H9 (cell line): Measurements from ENCODE around the gene DGKH. TPM values are rescaled to one million over a fixed set of nuclear protein-coding genes. Genes with fewer than 3 reads are reported as not detected.

ENCODE experiments used
- DNase-seq: peaks from one replicate; pipeline ENCODE4 v3.0.0-alpha.2; 2017
- H2AFZ ChIP-seq: one replicate; pipeline ENCODE4 v1.6.1; 2013; ENCODE audit warnings: mild to moderate bottlenecking, low read length, control low read depth, moderate library complexity
- H2AK5ac ChIP-seq: 2 replicates; pipeline ENCODE4 v1.6.1; 2013; ENCODE audit warnings: low read length, control low read depth, mixed read lengths; ENCODE audit not compliant: insufficient read length
- H2BK120ac ChIP-seq: one replicate; pipeline ENCODE4 v1.6.1; 2013; ENCODE audit warnings: low read depth, mild to moderate bottlenecking, low read length, control low read depth, inconsistent platforms; ENCODE audit not compliant: poor library complexity, severe bottlenecking
- H2BK12ac ChIP-seq: 2 replicates; pipeline ENCODE4 v1.6.1; 2013; ENCODE audit warnings: low read length, control low read depth, mixed read lengths, low read depth; ENCODE audit not compliant: insufficient read length
- H2BK15ac ChIP-seq: 2 replicates; pipeline ENCODE4 v1.6.1; 2013; ENCODE audit warnings: low read depth, low read length, control low read depth
- H2BK20ac ChIP-seq: one replicate; pipeline ENCODE4 v1.6.1; 2013; ENCODE audit warnings: low read depth, mild to moderate bottlenecking, low read length, control low read depth, inconsistent platforms; ENCODE audit not compliant: poor library complexity, severe bottlenecking
- H2BK5ac ChIP-seq: 2 replicates; pipeline ENCODE4 v1.6.1; 2013; ENCODE audit warnings: low read length, control low read depth, mixed read lengths; ENCODE audit not compliant: insufficient read length
- H3K14ac ChIP-seq: 2 replicates; pipeline ENCODE4 v1.6.1; 2013; ENCODE audit warnings: low read length, control low read depth; ENCODE audit not compliant: insufficient read depth
- H3K18ac ChIP-seq: 2 replicates; pipeline ENCODE4 v1.6.1; 2013; ENCODE audit warnings: low read depth, mild to moderate bottlenecking, mixed read lengths, low read length, control low read depth; ENCODE audit not compliant: insufficient read length
- H3K23ac ChIP-seq: 2 replicates; pipeline ENCODE4 v1.6.1; 2013; ENCODE audit warnings: low read length, control low read depth, mixed read lengths, low read depth; ENCODE audit not compliant: insufficient read length
- H3K23me2 ChIP-seq: 2 replicates; pipeline ENCODE4 v1.6.1; 2013; ENCODE audit warnings: low read depth, mild to moderate bottlenecking, mixed read lengths, low read length, control low read depth; ENCODE audit not compliant: insufficient read length, poor library complexity, severe bottlenecking
- H3K27ac ChIP-seq: 2 replicates; pipeline ENCODE4 v1.5.1; 2013; ENCODE audit warnings: low read length, control low read depth, mixed read lengths, low read depth; ENCODE audit not compliant: insufficient read length
- H3K27me3 ChIP-seq: 2 replicates; pipeline ENCODE4 v1.6.1; 2013; ENCODE audit warnings: low read length, control low read depth, inconsistent platforms; ENCODE audit not compliant: insufficient read depth
- H3K4ac ChIP-seq: 2 replicates; pipeline ENCODE4 v1.6.1; 2013; ENCODE audit warnings: low read depth, mild to moderate bottlenecking, control low read depth, inconsistent platforms, low read length, moderate library complexity
- H3K4me1 ChIP-seq: 2 replicates; pipeline ENCODE4 v1.6.1; 2013; ENCODE audit warnings: low read length, control low read depth, inconsistent platforms; ENCODE audit not compliant: insufficient read depth
- H3K4me2 ChIP-seq: 2 replicates; pipeline ENCODE4 v1.6.1; 2013; ENCODE audit warnings: low read length, control low read depth, mixed read lengths; ENCODE audit not compliant: insufficient read length, insufficient read depth
- H3K56ac ChIP-seq: 2 replicates; pipeline ENCODE4 v1.6.1; 2013; ENCODE audit warnings: low read depth, mild to moderate bottlenecking, mixed read lengths, low read length, control low read depth; ENCODE audit not compliant: insufficient read length
- H3K79me1 ChIP-seq: 2 replicates; pipeline ENCODE4 v1.6.1; 2013; ENCODE audit warnings: low read depth, mild to moderate bottlenecking, moderate library complexity, low read length, control low read depth, inconsistent platforms; ENCODE audit not compliant: insufficient read depth, poor library complexity, severe bottlenecking
- H3K79me2 ChIP-seq: 2 replicates; pipeline ENCODE4 v1.6.1; 2013; ENCODE audit warnings: low read length, control low read depth, inconsistent platforms; ENCODE audit not compliant: insufficient read depth
- H3K9ac ChIP-seq: 2 replicates; pipeline ENCODE4 v1.6.1; 2013; ENCODE audit warnings: low read length, control low read depth, mixed read lengths; ENCODE audit not compliant: insufficient read length; ENCODE audit errors: extremely low read depth
- H3K9me3 ChIP-seq: one replicate; pipeline ENCODE4 v1.6.1; 2013; ENCODE audit warnings: low read depth, low read length, inconsistent platforms; ENCODE audit not compliant: control insufficient read depth
- H3T11ph ChIP-seq: one replicate; pipeline ENCODE4 v1.6.1; 2013; ENCODE audit warnings: mild to moderate bottlenecking, low read length, control low read depth, inconsistent platforms
- H4K20me1 ChIP-seq: one replicate; pipeline ENCODE4 v1.6.1; 2013; ENCODE audit not compliant: control insufficient read depth, insufficient read length, insufficient read depth
- H4K5ac ChIP-seq: 2 replicates; pipeline ENCODE4 v1.6.1; 2013; ENCODE audit warnings: low read depth, mild to moderate bottlenecking, mixed read lengths, low read length, control low read depth; ENCODE audit not compliant: insufficient read length
- H4K8ac ChIP-seq: replicated peaks from 2 replicates; pipeline ENCODE4 v1.6.1; 2013; ENCODE audit warnings: low read length, control low read depth, mixed read lengths, low read depth; ENCODE audit not compliant: insufficient read length
- H4K91ac ChIP-seq: 2 replicates; pipeline ENCODE4 v1.6.1; 2013; ENCODE audit warnings: low read depth, mild to moderate bottlenecking, moderate library complexity, mixed read lengths, low read length, control low read depth; ENCODE audit not compliant: insufficient read length
- H3K27ac Mint-ChIP-seq, 3 experiments: 2 replicates in 2 of 3; 3 replicates in 1 of 3; pipeline ENCODE4 v1.8.0; 2020 to 2021; ENCODE audit warnings: mixed read lengths in 3 of 3, mild to moderate bottlenecking in 1 of 3, moderate library complexity in 1 of 3
- H3K27me3 Mint-ChIP-seq: 2 replicates; pipeline ENCODE4 v1.8.0; 2021; ENCODE audit warnings: low read depth, mild to moderate bottlenecking, moderate library complexity, mixed read lengths
- H3K36me3 Mint-ChIP-seq, 3 experiments: 2 replicates in 2 of 3; 3 replicates in 1 of 3; pipeline ENCODE4 v1.8.0; 2020 to 2021; ENCODE audit warnings: low read depth in 3 of 3, mixed read lengths in 3 of 3; ENCODE audit not compliant: insufficient read depth in 1 of 3
- H3K4me1 Mint-ChIP-seq, 2 experiments: 2 replicates each; pipeline ENCODE4 v1.8.0; 2020; ENCODE audit warnings: mixed read lengths in 2 of 2
- H3K4me3 Mint-ChIP-seq, 2 experiments: 2 replicates in 1 of 2; 3 replicates in 1 of 2; pipeline ENCODE4 v1.8.0; 2020 to 2021; ENCODE audit warnings: mild to moderate bottlenecking in 2 of 2, mixed read lengths in 2 of 2, moderate library complexity in 1 of 2
- H3K9me3 Mint-ChIP-seq, 2 experiments: 2 replicates in 1 of 2; 3 replicates in 1 of 2; pipeline ENCODE4 v1.8.0; 2020; ENCODE audit warnings: mild to moderate bottlenecking in 2 of 2, mixed read lengths in 2 of 2, moderate library complexity in 1 of 2
- CTCF ChIP-seq: fragments of 200-600 bp; sonication (generic); conservative IDR thresholded peaks from 3 replicates; pipeline ENCODE4 v1.8.0; 2021; ENCODE audit warnings: antibody characterized with exemption, mild to moderate bottlenecking
- WGBS: extraction: QIAGEN DNeasy Blood & Tissue Kit; methylation state at CpG from one replicate; pipeline ENCODE4 v1.1.7; 2013; ENCODE audit warnings: missing lambda C conversion rate, low lambda C conversion rate, mixed read lengths; ENCODE audit not compliant: insufficient read length; ENCODE audit errors: extremely low coverage; 5-methylcytosine and 5-hydroxymethylcytosine counted together
- total RNA-seq: library from RNA; stranded (reverse); gene quantifications from 2 replicates; pipeline ENCODE4 v1.2.1, GENCODE V29; 2021

Gene DGKH
- total RNA-seq, 1 experiment from 2014 or later, result 8.6 TPM

GRCh38 chr13:42114912-42115311 is 66.5 kb downstream of the DGKH start:
- no peaks in the 10 kb centered on the region; the same call in 1 of the 2 replicates for H3K4me1 ChIP-seq

More at GRCh38 chr13:42114912-42115311, 66.5 kb downstream of the DGKH start:
- Histone ChIP-seq H2BK12ac (no peak overlapping the region), H4K5ac (no peak overlapping the region), H4K20me1 (no peaks in the 10 kb centered on the region), H3K4me2 (no peak overlapping the region), H3K27ac (no peak overlapping the region), H3K4ac (no peak overlapping the region), H3K56ac (no peak overlapping the region), H3K79me2 (no peaks in the 10 kb centered on the region), H3K14ac (no peak overlapping the region), H2AFZ (no peak overlapping the region), H2BK5ac (no peak overlapping the region), H3T11ph (no peak overlapping the region), H3K9me3 (no peaks in the 10 kb centered on the region), H2BK15ac (no peak overlapping the region), H4K91ac (no peak overlapping the region), H3K18ac (no peak overlapping the region), H3K23ac (no peak overlapping the region), H2BK20ac (no peak overlapping the region), H3K79me1 (peaks cover 2% of the 10 kb centered on the region), H4K8ac (no peak overlapping the region), H3K9ac (no peak overlapping the region), H3K27me3 (no peaks in the 10 kb centered on the region), H2AK5ac (no peak overlapping the region), H3K23me2 (no peaks in the 10 kb centered on the region), H2BK120ac (no peak overlapping the region)
- Mint-ChIP-seq H3K9me3 (no peaks in the 10 kb centered on the region), H3K4me1 (peaks cover 16% of the 10 kb centered on the region in 2 experiments), H3K27ac (no peak overlapping the region), H3K27me3 (no peaks in the 10 kb centered on the region), H3K36me3 (no peaks in the 10 kb centered on the region), H3K4me3 (no peak overlapping the region)
- DNase-seq, result no peak
- no peak for TF ChIP-seq CTCF
- no CpG with 5 or more reads among the region's 4 CpGs for WGBS
